ENCODE measurements around the gene ERCC4.

DNA sequence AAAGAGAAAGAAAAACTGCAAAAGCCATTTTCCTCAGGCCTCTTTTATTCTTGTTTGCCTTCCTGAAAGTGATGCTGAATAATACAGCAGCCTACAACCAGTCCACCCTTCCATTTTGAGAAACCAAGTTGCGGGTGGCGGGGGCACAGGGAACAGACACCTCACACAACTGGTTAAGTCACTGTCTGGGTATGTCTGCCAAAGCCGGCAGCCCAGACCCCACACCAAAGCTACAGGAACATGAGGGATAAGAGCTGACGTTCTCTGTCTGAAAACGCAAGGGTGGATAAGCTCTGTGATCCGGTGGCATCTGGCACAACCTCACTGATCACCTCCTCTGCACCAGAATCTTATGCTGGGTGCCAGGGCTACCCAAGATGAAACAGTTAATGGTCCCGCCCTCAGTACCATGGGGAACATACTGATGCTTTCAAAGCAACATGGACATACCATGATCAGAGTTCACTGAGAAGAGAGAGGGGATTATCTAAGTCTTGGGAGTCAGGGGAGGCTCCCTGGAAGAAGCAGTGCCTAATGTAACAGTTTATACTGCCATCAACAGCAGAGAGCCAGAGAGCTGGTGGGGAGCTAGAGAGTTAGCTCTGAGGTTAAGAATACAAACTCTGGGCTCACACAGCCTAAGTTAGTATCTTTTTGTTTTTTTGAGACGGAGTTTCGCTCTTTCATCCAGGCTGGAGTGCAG lies 53.5 kb downstream of the ERCC4 start:
- TF ChIP-seq, protein P1, sequence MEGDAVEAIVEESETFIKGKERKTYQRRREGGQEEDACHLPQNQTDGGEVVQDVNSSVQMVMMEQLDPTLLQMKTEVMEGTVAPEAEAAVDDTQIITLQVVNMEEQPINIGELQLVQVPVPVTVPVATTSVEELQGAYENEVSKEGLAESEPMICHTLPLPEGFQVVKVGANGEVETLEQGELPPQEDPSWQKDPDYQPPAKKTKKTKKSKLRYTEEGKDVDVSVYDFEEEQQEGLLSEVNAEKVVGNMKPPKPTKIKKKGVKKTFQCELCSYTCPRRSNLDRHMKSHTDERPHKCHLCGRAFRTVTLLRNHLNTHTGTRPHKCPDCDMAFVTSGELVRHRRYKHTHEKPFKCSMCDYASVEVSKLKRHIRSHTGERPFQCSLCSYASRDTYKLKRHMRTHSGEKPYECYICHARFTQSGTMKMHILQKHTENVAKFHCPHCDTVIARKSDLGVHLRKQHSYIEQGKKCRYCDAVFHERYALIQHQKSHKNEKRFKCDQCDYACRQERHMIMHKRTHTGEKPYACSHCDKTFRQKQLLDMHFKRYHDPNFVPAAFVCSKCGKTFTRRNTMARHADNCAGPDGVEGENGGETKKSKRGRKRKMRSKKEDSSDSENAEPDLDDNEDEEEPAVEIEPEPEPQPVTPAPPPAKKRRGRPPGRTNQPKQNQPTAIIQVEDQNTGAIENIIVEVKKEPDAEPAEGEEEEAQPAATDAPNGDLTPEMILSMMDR (IDR thresholded peaks at IDR 0.05), result no peak
- TF ChIP-seq RAD21 (IDR thresholded peaks at IDR 0.05; ENCODE audit: low read length), result no peak
- TF ChIP-seq, protein P2, sequence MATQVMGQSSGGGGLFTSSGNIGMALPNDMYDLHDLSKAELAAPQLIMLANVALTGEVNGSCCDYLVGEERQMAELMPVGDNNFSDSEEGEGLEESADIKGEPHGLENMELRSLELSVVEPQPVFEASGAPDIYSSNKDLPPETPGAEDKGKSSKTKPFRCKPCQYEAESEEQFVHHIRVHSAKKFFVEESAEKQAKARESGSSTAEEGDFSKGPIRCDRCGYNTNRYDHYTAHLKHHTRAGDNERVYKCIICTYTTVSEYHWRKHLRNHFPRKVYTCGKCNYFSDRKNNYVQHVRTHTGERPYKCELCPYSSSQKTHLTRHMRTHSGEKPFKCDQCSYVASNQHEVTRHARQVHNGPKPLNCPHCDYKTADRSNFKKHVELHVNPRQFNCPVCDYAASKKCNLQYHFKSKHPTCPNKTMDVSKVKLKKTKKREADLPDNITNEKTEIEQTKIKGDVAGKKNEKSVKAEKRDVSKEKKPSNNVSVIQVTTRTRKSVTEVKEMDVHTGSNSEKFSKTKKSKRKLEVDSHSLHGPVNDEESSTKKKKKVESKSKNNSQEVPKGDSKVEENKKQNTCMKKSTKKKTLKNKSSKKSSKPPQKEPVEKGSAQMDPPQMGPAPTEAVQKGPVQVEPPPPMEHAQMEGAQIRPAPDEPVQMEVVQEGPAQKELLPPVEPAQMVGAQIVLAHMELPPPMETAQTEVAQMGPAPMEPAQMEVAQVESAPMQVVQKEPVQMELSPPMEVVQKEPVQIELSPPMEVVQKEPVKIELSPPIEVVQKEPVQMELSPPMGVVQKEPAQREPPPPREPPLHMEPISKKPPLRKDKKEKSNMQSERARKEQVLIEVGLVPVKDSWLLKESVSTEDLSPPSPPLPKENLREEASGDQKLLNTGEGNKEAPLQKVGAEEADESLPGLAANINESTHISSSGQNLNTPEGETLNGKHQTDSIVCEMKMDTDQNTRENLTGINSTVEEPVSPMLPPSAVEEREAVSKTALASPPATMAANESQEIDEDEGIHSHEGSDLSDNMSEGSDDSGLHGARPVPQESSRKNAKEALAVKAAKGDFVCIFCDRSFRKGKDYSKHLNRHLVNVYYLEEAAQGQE (IDR thresholded peaks at IDR 0.05; ENCODE audit: low read depth, low read length), result no peak
- no peak for TF ChIP-seq MEF2A (IDR thresholded peaks at IDR 0.05; ENCODE audit: borderline replicate concordance, low read depth)
- no peak for TF ChIP-seq JUND (IDR thresholded peaks at IDR 0.05)
- no peak for TF ChIP-seq POLR2AphosphoS5 (IDR thresholded peaks at IDR 0.05; ENCODE audit: low read depth, low read length)
- TF ChIP-seq EZH2phosphoT487 (IDR thresholded peaks at IDR 0.05; ENCODE audit: borderline replicate concordance, low read depth), result no peak
- no peak for TF ChIP-seq YY1 (IDR thresholded peaks at IDR 0.05; ENCODE audit: low read depth)
- no peak for TF ChIP-seq NRF1 (IDR thresholded peaks at IDR 0.05; ENCODE audit: low read depth, low read length)
- no peak for TF ChIP-seq GABPA (IDR thresholded peaks at IDR 0.05; ENCODE audit: low read depth)
- TF ChIP-seq GATA2 (CRISPR knock-in tag; IDR thresholded peaks at IDR 0.05), result no peak
- TF ChIP-seq TCF12 (IDR thresholded peaks at IDR 0.05), result no peak

Data from SK-N-SH (cell line).